Measurements from ENCODE around the gene RCOR1. TPM values are rescaled to one million over a fixed set of nuclear protein-coding genes. Genes with fewer than 3 reads are reported as not detected.

The RCOR1 gene
- polyA plus RNA-seq, 1 donor: 24.2 TPM

GRCh38 chr14:102731871-102732800, 139.7 kb downstream of the RCOR1 start:
- Histone ChIP-seq H3K36me3 (ENCODE audit: control insufficient read depth, insufficient read depth, low read length) (peaks cover 47% of the 10 kb centered on the region), H3K4me3 (ENCODE audit: low read length) (no peak overlapping the region), H3K27me3 (ENCODE audit: control insufficient read depth, insufficient read depth, low read length) (no peaks in the 10 kb centered on the region), H3K27ac (ENCODE audit: low read length) (no peak overlapping the region), H3K4me1 (ENCODE audit: control insufficient read depth, insufficient read depth, low read length) (no peaks in the 10 kb centered on the region), H3K9me3 (ENCODE audit: control insufficient read depth, low read depth, low read length) (no peaks in the 10 kb centered on the region)
- 80% methylated on average over 1 of the region's 13 CpGs for WGBS (ENCODE audit: insufficient coverage, low lambda C conversion rate)
- DNase-seq: no peak

- no peaks in the 10 kb centered on the region for H3K27me3 ChIP-seq (ENCODE audit: control insufficient read depth, insufficient read depth, low read length)
- no peak overlapping the region for H3K27ac ChIP-seq (ENCODE audit: low read length)
- no CpG with 5 or more reads among the region's 10 CpGs for WGBS (ENCODE audit: insufficient coverage, low lambda C conversion rate)
- no peak for DNase-seq
- H3K9me3 ChIP-seq (ENCODE audit: control insufficient read depth, low read depth, low read length): no peaks in the 10 kb centered on the region
- no peaks in the 10 kb centered on the region for H3K4me1 ChIP-seq (ENCODE audit: control insufficient read depth, insufficient read depth, low read length)
- H3K36me3 ChIP-seq (ENCODE audit: control insufficient read depth, insufficient read depth, low read length): peaks cover 40% of the 10 kb centered on the region
- H3K4me3 ChIP-seq (ENCODE audit: low read length): no peak overlapping the region
Observed at GRCh38 chr14:102732924-102733323, 140.5 kb downstream of the RCOR1 start.

- Histone ChIP-seq H3K4me3 (ENCODE audit: low read length) (no peak overlapping the region), H3K4me1 (ENCODE audit: control insufficient read depth, insufficient read depth, low read length) (no peaks in the 10 kb centered on the region), H3K36me3 (ENCODE audit: control insufficient read depth, insufficient read depth, low read length) (peaks cover 39% of the 10 kb centered on the region), H3K27me3 (ENCODE audit: control insufficient read depth, insufficient read depth, low read length) (no peaks in the 10 kb centered on the region), H3K27ac (ENCODE audit: low read length) (no peak overlapping the region), H3K9me3 (ENCODE audit: control insufficient read depth, low read depth, low read length) (no peaks in the 10 kb centered on the region)
- DNase-seq: no peak
- WGBS (ENCODE audit: insufficient coverage, low lambda C conversion rate): no CpG with 5 or more reads among the region's 11 CpGs
Observed at GRCh38 chr14:102733326-102733725, 140.9 kb downstream of the RCOR1 start.

GRCh38 chr14:102734436-102734835, 142.0 kb downstream of the RCOR1 start:
- no peak for DNase-seq
- Histone ChIP-seq H3K36me3 (ENCODE audit: control insufficient read depth, insufficient read depth, low read length) (peaks cover 33% of the 10 kb centered on the region), H3K4me3 (ENCODE audit: low read length) (no peak overlapping the region), H3K4me1 (ENCODE audit: control insufficient read depth, insufficient read depth, low read length) (no peaks in the 10 kb centered on the region), H3K27ac (ENCODE audit: low read length) (no peak overlapping the region), H3K9me3 (ENCODE audit: control insufficient read depth, low read depth, low read length) (no peaks in the 10 kb centered on the region), H3K27me3 (ENCODE audit: control insufficient read depth, insufficient read depth, low read length) (no peaks in the 10 kb centered on the region)
- WGBS (ENCODE audit: insufficient coverage, low lambda C conversion rate): no CpG with 5 or more reads among the region's 12 CpGs

- Histone ChIP-seq H3K4me3 (ENCODE audit: low read length) (no peak overlapping the region), H3K36me3 (ENCODE audit: control insufficient read depth, insufficient read depth, low read length) (peaks cover 19% of the 10 kb centered on the region), H3K4me1 (ENCODE audit: control insufficient read depth, insufficient read depth, low read length) (no peaks in the 10 kb centered on the region), H3K9me3 (ENCODE audit: control insufficient read depth, low read depth, low read length) (peaks cover 17% of the 10 kb centered on the region), H3K27ac (ENCODE audit: low read length) (no peak overlapping the region), H3K27me3 (ENCODE audit: control insufficient read depth, insufficient read depth, low read length) (no peaks in the 10 kb centered on the region)
- WGBS (ENCODE audit: insufficient coverage, low lambda C conversion rate): no CpG with 5 or more reads among the region's 3 CpGs
- DNase-seq: no peak
Observed at GRCh38 chr14:102736956-102737355, 144.5 kb downstream of the RCOR1 start.

- DNase-seq: no peak
- H3K9me3 ChIP-seq (ENCODE audit: control insufficient read depth, low read depth, low read length): peaks cover 24% of the 10 kb centered on the region
- peaks cover 18% of the 10 kb centered on the region for H3K36me3 ChIP-seq (ENCODE audit: control insufficient read depth, insufficient read depth, low read length)
- no peaks in the 10 kb centered on the region for H3K27me3 ChIP-seq (ENCODE audit: control insufficient read depth, insufficient read depth, low read length)
- no peak overlapping the region for H3K4me3 ChIP-seq (ENCODE audit: low read length)
- no peaks in the 10 kb centered on the region for H3K4me1 ChIP-seq (ENCODE audit: control insufficient read depth, insufficient read depth, low read length)
- no peak overlapping the region for H3K27ac ChIP-seq (ENCODE audit: low read length)
- WGBS (ENCODE audit: insufficient coverage, low lambda C conversion rate): no CpG with 5 or more reads among the region's 18 CpGs
Observed at GRCh38 chr14:102737402-102738372, 145.2 kb downstream of the RCOR1 start.

GRCh38 chr14:102738373-102739189, 146.1 kb downstream of the RCOR1 start:
- Histone ChIP-seq H3K4me3 (ENCODE audit: low read length) (no peak overlapping the region), H3K27me3 (ENCODE audit: control insufficient read depth, insufficient read depth, low read length) (no peaks in the 10 kb centered on the region), H3K4me1 (ENCODE audit: control insufficient read depth, insufficient read depth, low read length) (no peaks in the 10 kb centered on the region), H3K9me3 (ENCODE audit: control insufficient read depth, low read depth, low read length) (peaks cover 27% of the 10 kb centered on the region), H3K36me3 (ENCODE audit: control insufficient read depth, insufficient read depth, low read length) (peaks cover 12% of the 10 kb centered on the region), H3K27ac (ENCODE audit: low read length) (no peak overlapping the region)
- DNase-seq: no peak
- no CpG with 5 or more reads among the region's 11 CpGs for WGBS (ENCODE audit: insufficient coverage, low lambda C conversion rate)

- Histone ChIP-seq H3K27ac (ENCODE audit: low read length) (no peak overlapping the region), H3K36me3 (ENCODE audit: control insufficient read depth, insufficient read depth, low read length) (peaks cover 10% of the 10 kb centered on the region), H3K27me3 (ENCODE audit: control insufficient read depth, insufficient read depth, low read length) (no peaks in the 10 kb centered on the region), H3K4me3 (ENCODE audit: low read length) (no peak overlapping the region), H3K9me3 (ENCODE audit: control insufficient read depth, low read depth, low read length) (peaks cover 27% of the 10 kb centered on the region), H3K4me1 (ENCODE audit: control insufficient read depth, insufficient read depth, low read length) (no peaks in the 10 kb centered on the region)
- no peak for DNase-seq
- WGBS (ENCODE audit: insufficient coverage, low lambda C conversion rate): no CpG with 5 or more reads among the region's 3 CpGs
Observed at GRCh38 chr14:102739190-102739469, 146.7 kb downstream of the RCOR1 start.

GRCh38 chr14:102746634-102747438, 154.4 kb downstream of the RCOR1 start:
- WGBS (ENCODE audit: insufficient coverage, low lambda C conversion rate): no CpG with 5 or more reads among the region's 28 CpGs
- peaks cover 5% of the 10 kb centered on the region for H3K36me3 ChIP-seq (ENCODE audit: control insufficient read depth, insufficient read depth, low read length)
- no peaks in the 10 kb centered on the region for H3K27me3 ChIP-seq (ENCODE audit: control insufficient read depth, insufficient read depth, low read length)
- peaks cover 12% of the 10 kb centered on the region for H3K9me3 ChIP-seq (ENCODE audit: control insufficient read depth, low read depth, low read length)
- H3K4me3 ChIP-seq (ENCODE audit: low read length): no peak overlapping the region
- H3K27ac ChIP-seq (ENCODE audit: low read length): no peak overlapping the region
- no peak for DNase-seq
- no peaks in the 10 kb centered on the region for H3K4me1 ChIP-seq (ENCODE audit: control insufficient read depth, insufficient read depth, low read length)

Measured in large intestine (tissue), 3 donors.